Stimulated activated CD8-positive, alpha-beta memory T cell treated with anti-CD3 and anti-CD28 coated beads, Interleukin-15, amount 100 ng/mL, for 24 hours (primary cell): ENCODE data around the gene KIAA0753.

Experiments used
- DNase-seq: peaks from one replicate; pipeline ENCODE4 v3.0.0-alpha.2; 2020; ENCODE audit warnings: low read depth

KIAA0753 gene

DNA sequence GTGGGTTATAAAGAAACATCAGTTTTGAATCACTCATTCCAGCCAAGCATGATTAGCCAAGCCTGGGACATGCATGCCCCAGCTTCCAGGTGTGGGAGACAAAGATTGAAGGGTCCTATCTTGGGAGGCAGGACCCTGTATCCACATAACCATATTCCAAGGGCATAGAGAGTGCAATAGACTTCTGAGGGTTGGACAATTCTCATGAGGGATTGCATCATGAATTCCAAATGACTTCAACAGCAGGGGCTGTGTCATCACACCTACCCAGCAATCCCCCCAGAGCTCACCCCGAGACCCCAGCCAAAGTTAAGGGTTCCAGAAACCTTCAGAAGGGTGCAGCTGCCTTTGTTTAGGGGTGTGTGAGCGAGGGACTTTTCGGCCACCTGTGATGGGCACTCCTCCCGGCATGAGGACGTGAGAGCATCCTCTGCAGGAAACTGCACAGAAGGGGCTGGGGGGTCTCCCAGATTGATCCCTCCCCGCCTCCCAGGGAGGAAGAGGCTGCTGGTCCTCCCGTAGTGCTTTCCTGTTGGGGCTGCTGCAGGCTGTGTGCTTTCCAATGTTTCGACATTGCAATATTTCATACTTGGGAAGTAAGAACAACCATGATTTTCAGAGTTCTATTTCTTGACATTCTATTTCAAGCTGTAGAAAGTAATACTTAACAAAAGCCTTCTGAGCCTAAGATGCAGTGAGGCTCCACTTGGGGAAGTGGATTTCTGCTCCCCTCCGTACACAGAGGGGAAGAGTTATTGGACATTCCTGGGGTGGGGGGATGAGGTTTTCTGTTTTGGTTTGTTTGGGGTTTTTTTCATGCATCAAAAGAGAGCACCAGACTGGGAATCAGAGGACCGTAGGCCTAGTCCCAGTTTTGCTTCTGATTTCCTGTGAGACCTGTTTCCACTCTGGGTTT lies 70.9 kb downstream of the KIAA0753 start:
- no peak for DNase-seq

DNA sequence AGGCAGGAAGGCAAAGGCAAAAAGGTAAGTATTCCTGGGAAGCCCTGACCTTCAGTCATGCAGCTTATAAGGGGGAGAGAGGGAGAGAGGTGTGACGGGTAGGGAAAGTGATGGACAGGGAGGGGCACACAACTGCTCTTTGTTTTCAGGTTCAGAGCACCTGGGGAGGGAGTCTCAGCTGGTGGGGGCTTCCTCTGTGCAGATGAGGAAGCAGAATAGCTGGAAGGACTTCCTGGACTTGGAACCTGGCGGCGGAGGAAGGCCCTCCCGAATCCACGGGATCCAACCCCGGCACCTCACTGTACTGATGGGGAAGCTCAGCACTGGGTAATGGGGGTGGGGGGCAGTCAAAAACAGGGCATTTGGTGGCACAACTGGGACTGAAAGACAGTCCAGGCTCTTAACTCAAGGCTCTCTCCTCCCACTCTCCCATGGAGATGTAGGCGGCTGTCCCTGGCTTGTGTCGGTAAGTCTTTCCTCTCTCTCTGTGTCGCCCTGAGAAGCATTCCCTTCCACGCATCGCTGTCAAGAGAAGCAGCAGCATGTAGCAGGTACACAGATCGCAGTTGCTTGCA lies 72.2 kb downstream of the KIAA0753 start:
- DNase-seq = no peak

DNA sequence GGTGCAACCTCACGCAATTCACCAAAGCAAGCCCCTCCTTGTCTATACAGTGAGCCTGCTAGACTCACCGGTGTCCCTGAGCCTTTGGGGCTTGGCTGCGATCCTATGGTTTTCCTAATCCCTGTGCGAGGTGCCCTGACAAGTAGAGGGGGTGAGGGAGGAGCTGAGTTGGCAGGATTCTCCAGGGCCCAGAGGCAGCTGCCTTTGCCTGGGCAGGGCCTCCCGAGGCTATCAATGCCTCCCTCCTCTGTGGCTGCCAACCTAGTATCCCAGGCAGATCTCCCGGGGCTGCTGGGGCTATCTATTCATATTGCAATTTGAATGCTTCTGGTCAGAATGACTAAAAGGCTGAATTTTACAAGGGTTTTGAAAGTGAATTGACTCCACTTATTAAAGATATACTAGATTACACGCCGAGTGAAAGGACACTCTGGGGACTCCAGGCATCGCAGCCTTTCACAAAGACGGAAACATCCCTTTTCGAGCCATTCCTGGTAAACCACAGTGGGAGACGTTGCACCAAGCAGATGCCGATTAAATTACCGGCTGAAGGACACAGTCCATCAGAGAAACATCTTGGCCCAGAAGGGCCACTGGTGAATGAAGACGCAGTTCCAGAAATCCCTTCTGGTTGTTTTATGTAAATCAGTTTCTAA lies 72.9 kb downstream of the KIAA0753 start:
- DNase-seq = no peak

DNA sequence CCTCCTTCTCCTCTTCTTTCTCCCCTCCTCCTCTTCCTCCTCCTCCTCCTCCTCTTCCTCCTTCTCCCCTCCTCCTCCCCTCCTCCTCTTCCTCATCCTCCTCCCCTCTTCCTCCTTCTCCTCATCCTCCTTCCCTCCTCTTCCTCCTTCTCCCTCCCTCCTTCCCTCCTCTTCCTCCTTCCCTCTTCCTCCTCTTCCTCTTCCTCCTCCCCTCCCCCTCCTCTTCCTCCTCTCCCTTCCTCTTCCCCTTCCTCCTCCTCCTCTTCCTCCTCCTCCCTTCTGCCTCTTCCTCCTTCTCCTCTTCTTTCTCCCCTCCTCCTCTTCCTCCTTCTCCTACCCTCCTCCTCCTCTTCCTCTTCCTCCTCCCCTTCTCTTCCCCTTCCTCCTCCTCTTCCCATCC lies 79.1 kb downstream of the KIAA0753 start:
- no peak for DNase-seq

DNA sequence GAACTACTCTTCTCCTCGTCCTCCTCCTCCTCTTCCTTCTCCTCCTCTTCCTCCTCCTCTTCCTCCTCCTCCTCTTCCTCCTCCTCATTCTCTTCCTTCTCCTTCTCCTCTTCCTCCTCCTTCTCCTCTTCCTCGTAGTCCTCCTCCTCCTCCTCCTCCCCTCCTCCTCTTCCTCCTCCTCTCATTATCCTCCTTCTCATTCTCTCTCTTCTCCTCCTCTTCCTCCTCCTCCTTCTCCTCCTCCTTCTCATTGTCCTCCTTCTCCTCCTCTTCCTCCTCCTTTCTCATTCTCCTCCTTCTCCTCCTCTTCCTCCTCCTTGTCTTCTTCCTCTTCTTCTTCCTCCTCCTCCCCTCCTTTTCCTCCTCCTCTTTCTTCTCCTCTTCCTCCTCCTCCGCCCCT lies 80.0 kb downstream of the KIAA0753 start:
- no peak for DNase-seq

DNA sequence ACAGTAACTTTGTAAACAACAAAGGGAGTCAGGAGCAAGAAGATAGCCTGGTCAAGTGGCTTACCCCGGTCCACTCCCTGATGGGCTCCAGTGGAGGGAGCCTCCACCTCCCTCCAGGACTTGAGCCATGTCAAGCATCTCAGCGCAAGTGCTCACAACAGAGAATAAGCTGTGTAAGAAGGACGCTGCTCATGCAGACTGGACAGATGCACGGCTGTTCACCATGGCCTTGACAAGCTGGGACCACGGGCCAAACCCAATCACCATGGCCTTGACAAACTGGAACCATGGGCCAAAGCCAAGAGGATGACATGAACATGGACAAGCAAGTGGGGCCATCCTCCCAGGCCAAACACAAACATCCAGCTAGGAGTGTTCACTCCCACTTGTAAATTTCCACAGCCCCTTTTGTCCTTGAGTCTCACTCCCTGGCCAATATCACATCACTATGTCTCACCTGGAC lies 80.7 kb downstream of the KIAA0753 start:
- DNase-seq = no peak

DNA sequence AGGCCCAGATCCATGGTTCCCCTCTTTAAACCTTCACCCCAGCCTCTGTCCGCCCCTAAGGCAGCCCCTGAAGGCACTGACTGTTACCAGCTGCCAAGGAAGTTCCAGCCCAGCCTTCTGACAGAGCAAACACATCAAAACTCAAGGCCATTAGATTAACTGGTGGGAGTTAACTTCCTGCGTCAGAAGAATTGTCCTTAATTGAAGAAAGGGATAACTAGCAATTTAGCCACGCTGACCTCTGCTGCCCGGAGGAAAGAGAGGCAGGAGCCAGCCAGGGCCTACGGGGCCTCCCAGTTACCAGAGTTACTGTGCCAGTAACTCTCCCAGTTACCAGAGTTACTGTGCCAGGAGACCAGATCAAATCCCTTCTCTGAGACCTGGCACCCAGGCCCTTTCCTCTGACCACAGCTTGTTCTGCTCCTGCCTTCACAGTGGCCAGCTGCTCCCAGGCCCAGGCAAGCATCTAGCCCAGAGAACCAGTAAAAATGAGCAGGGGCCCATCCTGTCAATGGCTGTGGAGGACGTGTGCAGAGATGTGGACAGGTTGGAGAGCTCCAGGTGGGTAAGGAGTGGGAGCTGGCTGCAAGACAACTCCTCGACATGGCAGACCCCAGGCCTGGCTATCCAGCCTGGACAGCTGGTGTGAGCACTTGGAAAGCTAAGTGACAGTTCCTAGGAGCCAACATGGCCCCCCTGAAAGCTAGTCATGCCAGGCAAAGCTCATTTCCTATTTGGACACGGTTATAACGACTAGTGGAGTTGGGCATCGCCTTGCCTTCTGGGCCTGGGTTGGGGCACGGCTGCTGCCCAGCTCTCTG lies 81.4 kb downstream of the KIAA0753 start:
- no peak for DNase-seq

DNA sequence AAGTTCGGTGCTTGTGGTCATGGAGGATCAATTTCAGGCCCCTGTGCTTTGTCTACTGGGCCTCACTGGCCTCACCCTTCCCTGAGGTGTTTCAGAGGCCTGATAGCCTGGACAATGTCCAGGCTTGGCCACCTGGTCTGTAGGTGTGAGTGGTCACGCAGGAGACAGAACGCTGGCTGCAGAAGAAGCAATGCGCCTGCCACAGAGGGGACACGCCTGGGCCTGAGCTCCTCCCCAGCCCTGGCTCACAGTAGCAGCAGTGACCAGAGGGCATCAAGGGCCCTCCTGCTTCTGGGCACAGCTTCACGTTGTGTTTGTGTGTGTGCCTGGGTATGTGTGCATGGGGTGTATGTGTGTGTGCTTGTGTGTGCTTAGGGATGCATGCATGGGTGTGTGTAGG lies 82.2 kb downstream of the KIAA0753 start:
- no peak for DNase-seq

DNA sequence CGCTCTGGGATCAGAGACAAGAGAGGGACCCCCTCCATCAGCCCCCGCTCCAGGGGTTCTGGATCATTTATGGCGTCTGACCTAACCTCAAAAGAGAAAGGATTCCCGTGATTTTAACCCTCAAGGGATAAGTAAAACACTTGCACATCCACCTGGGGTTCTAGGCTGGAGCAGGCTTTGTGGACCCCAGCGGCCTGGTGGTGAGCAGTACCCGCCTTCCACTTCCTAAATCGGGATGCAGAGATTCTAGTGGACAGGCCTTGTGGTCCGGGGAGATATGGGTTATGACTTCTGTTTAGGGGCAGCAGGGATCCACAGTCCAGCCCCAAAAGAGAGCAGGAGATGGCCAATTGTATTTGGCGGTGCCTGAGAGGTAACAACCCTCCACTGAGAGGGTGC lies 83.5 kb downstream of the KIAA0753 start:
- no peak for DNase-seq

DNA sequence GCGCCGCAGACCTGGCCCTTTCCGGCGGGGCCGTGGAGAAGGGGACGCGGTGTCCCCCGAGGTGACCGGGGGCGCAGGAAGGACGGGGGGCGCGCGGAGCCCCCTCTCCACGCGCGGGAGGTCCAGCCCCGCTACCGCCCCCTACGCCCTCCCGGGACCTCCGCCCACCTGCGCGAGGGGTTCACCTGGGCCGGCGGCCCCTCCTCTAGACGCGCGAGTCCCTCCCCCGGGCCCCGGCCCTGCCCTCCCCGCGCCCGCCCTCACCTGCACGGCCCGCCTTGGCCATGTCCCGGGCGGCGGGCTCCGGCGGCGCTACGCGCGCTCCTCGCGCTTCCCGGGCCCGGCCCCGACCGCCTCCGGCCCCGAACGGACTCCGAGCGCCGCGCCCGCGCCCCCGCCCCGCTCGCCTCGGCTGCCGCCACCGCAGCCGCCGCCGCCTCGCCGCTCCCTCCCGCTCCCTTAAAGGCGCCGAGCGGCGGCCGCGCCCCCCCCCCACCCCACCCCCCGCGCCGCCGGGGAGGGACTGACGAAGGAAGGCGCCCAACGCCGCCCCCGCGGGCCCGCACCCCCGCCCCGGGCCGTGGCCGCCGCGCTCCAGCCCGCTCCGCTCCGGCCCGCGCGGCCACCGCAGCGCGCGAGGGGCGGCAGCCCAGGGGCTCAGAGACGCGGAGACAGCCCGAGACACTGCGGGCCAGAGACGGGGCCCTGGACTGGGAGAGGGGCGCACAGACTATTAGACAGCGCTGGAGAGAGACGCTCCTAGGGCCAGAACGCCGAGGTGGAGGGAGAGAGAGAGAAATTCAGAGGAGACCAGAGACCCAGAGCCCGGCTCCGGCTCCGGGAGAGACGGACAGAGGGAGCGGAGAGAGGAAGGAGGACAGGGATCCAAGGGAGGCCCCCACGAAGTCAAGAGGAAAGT lies 84.1 kb downstream of the KIAA0753 start, which contains the start of gene PITPNM3:
Gene PITPNM3, minus strand, starts transcription at position 435 of the 919 bp plus-strand sequence. Its CDS starts 149 bp downstream, at position 286.
- DNase-seq = no peak

DNA sequence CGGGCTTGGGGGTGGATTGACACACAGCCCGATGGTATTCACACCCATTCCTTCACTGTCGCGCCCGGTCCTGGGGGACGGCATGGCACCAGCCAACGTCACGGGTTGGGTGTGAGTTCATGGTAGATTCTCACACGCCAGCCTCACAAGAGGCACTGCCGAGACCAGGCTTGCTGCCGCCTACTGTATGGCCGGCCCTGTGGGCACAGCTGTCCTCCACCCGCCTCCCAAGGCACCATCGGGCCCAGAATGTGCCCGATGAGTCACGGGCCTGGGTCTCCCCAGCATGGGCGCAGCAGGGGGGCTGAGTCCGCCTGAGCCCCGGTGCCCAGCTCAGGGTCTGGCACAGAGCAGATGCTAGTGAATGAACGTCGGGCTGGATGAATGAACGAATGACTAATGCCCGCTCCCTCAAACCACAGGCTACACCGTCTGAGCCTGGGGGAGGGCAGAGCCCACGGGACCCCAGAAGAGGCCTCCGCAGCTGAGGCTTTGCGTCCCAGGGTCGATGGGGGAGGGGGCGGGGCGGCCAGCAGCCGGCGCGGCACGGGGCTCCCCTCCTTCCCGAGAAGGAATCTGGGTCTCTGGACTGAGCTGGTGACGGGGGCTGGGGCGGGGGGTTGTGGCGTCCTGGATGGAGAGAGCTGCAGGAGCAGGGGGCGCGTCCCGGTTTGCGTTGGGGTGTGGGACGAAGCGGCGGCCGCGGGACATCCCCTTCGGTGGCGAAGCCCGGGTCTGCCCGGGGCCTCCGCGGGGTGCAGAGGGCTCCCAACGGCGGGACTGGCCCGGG lies 85.0 kb downstream of the KIAA0753 start:
- no peak for DNase-seq

DNA sequence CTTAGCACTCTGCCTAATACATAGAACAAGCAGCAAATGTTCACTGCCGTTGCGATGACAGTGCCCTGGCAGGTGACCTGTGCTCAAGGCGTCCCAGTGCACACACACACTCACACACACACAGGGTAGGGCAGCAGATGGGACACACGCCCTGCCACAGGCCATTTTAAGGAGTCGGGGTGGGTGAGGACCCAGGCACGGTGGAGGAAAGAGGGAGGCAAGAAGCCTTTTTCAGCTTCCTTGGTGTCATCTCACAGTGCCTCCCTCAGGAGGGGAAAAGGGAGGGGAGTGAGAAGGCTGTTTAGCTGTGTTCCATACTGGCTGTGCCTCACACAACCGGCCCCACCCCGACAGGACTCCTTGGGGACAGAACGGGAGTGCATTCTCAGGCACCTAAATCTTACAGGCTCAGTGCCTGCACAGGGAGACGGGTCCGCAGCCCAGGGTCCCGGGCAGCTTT lies 85.6 kb downstream of the KIAA0753 start:
- no peak for DNase-seq

DNA sequence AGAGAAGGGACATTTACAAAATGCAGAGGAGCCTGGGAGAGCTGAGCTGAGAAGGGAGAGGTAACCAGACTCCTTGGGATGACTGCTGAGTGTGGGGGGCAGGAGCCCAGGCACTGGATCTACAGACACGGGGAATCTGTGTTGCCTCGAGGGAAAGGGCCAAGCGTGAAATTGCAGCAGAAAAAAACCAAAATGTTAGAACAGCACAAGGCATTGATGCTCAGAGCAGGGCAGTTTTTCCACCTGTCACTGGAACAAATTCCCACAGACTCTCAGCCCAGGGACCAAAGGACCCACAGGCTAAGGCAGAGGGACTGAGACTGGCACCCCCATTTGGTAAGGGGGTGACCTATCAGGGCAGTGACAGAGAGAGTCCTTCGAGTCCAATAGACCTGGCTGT lies 86.2 kb downstream of the KIAA0753 start:
- DNase-seq = no peak

DNA sequence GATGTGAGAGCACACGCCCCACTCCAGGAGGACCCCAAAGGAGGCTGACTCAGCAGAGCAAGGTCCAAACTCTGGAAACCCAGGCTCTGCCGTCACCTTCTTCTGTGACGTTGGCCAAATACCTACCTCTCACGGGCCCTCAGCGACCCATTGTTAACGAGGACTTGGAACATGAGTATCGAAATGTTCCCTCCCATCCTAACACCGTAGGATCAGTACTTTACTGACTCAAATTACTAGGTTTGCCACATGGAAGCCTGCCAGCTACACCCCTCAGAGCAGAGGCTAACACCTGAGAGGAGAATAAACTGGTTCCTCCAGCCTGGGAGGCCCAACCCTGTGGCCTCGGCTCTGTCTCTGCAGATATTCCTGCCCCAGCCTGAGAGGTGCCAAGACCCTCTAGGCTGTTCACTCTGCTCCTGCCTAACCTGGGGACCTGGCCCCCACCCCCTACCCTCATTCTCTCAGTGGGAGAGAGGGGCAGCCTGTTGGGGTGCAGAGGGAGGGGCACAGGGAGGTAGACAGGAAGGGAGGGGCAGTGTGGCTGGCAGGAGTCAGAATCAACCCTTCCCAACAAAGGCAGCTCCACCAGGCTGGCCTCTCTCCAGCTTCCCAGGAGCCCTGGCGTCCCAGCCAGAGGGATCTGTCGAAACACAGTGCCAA lies 88.5 kb downstream of the KIAA0753 start:
- DNase-seq = no peak

DNA sequence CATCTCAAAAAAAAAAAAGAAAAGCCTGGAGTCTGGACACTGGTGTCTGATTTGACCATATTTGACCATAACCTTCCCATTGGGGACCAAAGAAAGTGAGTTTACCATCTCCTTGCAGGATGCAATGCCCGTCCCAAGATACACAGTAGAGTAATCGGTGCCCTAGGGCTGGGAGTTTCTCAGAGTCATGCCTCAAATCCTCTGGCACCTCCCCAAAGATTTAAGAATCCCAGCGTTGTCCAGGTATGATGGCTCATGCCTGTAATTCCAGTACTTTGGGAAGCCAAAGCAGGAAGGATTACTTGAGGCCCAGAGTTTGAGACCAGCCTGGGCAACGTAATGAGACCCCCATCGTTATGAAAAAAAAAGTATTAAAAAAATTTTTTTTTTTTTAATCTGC lies 89.2 kb downstream of the KIAA0753 start:
- DNase-seq = no peak

DNA sequence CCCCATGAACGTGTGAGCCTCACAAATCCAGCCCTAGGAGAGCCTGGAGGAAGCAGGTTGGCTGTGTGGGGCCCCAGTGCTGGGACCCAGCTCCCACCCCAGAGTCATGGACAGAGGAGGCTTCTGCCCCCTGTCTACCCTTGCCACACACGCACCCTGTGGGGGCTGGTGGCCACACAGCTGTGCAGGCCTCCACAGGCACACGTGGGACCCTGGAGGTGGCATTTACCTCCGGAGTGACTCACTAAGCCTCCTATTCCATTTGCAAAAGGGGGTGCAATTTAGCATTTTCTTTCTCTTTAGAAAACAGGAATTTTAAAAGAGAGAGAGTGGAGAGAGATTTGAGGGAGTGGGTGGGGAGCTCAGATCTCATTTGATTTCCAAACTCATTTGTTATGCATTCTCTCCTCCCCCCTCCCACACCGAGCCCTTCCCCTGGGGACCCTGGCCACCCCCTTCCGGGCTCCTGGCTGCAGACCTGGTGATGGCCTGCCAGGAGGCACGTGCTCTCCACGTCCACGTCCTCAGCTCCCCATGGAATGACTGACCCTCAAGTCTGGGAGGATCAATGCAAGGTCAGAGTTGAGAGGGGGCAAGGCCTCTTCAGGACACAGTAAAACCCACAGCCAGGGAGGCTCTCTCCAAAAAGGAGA lies 91.0 kb downstream of the KIAA0753 start:
- no peak for DNase-seq

DNA sequence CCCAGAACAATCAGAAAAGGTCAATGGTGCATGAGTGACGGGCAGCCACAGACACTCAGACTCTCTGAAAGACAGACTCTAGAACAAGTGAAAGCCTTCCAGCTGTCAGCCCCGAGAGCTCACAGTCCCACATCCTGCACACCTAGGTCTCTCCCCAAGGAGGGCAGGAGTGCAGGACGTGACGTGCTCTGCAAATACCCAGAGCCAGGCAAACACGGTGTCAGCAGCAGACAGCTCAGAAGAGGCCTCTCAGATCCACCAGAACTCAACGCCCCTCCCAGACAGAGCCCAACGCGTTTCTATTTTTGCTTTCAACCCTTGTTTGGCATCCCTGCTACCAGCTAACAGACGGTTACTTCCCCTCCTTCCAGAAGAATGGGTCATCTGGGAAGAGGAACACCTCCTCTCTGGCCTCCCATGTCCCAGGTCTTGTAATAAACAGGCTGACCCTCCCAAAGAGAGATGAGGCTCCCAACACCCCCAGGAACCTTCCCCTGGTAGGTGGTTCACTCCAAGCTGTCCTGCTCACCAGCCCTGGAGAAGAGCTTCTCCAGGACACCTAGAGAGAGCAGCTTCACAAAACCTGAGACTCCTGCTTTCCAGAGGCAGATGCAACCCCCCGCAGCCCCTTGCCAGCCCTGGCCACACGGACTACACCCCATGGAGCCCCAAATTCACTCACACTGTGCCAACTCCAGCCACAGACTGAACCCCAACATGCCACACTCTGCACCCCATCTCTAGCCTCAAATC lies 91.8 kb downstream of the KIAA0753 start:
- no peak for DNase-seq

DNA sequence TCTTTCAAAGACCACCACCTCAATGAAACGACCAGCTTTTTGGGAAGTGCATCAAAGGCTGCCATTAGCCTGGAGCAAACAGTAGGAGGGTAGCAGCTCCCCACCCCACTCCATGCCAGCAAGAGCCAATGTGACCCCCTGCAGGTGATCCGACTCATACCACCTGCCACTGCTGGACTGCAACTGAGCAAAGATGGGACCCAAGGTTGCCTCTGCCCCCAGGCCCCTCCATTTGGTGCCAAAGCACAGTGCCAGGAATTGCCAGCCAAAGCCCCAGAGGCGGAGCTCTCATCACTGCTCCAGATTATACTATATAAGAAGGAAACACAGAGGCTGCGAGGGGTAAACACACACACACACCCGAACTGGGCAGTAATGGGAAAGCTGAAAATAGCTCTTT lies 92.5 kb downstream of the KIAA0753 start:
- DNase-seq = no peak
